ENCODE measurements around the gene LETM1.

Gene LETM1

GRCh38 chr4:1869530-1870327 lies 13.8 kb upstream of the LETM1 start:
- peak overlapping the region; percentile 78 for H3K4me3 ChIP-seq (ENCODE audit: low read depth, low read length)
- TF ChIP-seq CTCF (IDR thresholded peaks at IDR 0.05; ENCODE audit: borderline replicate concordance, insufficient read depth, low read depth, low read length): no peak

GRCh38 chr4:1868912-1869311 lies 13.0 kb upstream of the LETM1 start:
- H3K4me3 ChIP-seq (ENCODE audit: low read depth, low read length): no peak overlapping the region
- no peak for TF ChIP-seq CTCF (IDR thresholded peaks at IDR 0.05; ENCODE audit: borderline replicate concordance, insufficient read depth, low read depth, low read length)

- no peak for TF ChIP-seq CTCF (IDR thresholded peaks at IDR 0.05; ENCODE audit: borderline replicate concordance, insufficient read depth, low read depth, low read length)
- H3K4me3 ChIP-seq (ENCODE audit: low read depth, low read length): no peak overlapping the region
These were observed 12.3 kb upstream of the LETM1 start for GRCh38 chr4:1868293-1868692.

- H3K4me3 ChIP-seq (ENCODE audit: low read depth, low read length): no peak overlapping the region
- no peak for TF ChIP-seq CTCF (IDR thresholded peaks at IDR 0.05; ENCODE audit: borderline replicate concordance, insufficient read depth, low read depth, low read length)
These were observed 10.3 kb upstream of the LETM1 start for GRCh38 chr4:1866189-1866661.

- no peak for TF ChIP-seq CTCF (IDR thresholded peaks at IDR 0.05; ENCODE audit: borderline replicate concordance, insufficient read depth, low read depth, low read length)
- no peak overlapping the region for H3K4me3 ChIP-seq (ENCODE audit: low read depth, low read length)
These were observed 8.4 kb upstream of the LETM1 start for GRCh38 chr4:1864076-1865008.

- no peak overlapping the region for H3K4me3 ChIP-seq (ENCODE audit: low read depth, low read length)
These were observed 7.5 kb upstream of the LETM1 start for GRCh38 chr4:1863297-1864033.

More at GRCh38 chr4:1863297-1864033, 7.5 kb upstream of the LETM1 start:
- TF ChIP-seq CTCF (IDR thresholded peaks at IDR 0.05; ENCODE audit: borderline replicate concordance, insufficient read depth, low read depth, low read length): no peak
